Activated gamma-delta T cell (primary cell): ENCODE results near the gene EXOC2.

ENCODE experiments used
- DNase-seq: peaks from one replicate; lab custom pipeline; 2025; lab: John Stamatoyannopoulos, UW

EXOC2 gene

DNA sequence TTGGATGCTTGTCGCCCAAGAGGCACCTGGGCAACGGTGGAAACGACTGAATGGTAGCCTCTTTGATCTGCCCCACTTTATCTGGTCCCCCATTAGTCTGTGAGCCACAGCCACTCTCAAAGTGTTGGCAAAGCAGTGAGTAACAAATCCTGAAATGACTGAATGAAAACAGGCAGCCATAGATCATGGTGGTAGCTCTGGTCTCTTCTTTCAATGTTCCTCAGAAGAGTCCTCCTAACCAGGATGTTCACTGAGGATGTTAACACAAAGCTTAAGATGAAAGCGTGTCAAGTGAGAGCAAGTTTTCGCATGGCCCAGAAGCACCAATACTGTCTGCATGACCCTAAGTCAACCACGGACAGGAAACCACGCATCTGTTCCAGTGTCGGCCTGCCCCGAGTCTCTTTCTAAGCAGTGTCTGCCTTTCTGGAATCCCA, 194.1 kb downstream of the EXOC2 start:
- DNase-seq = no peak

DNA sequence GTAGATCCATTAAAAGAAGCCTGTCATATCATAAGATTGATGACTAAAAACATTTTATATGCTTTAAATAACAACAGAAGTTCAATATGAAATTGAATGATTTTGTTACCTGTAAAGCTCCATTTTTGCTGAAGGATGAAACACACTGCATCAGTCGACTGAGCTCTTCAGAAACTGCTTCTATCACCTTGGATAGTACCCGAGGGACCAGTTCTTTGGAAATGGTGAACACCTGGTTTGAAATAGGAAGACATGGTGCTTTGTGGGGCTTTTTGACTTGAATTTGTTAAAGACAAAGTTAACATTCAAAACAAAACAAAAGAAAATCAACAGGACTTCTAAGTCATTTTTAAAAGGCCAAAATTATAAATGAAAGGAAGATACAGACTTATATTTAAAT, 195.7 kb downstream of the EXOC2 start:
- no peak for DNase-seq

DNA sequence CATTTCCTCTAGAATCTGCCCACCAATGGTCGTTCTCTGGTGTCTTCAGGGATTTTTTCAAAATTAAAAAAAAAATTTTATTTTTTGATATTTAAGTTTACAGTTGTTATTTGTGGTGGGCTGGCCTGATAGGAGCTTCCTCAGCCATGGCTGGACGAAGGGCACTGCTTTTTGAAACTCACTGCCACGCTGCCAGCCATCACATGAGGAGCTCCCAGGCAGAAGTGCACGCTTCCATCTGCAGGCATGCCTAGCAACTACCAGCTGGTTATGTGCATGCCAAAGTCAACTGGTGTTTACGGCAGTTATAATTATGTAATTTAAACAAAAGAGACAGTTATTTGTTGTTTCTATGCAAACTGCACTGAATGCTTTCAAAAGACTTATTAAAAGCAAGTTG, 196.3 kb downstream of the EXOC2 start:
- no peak for DNase-seq

DNA sequence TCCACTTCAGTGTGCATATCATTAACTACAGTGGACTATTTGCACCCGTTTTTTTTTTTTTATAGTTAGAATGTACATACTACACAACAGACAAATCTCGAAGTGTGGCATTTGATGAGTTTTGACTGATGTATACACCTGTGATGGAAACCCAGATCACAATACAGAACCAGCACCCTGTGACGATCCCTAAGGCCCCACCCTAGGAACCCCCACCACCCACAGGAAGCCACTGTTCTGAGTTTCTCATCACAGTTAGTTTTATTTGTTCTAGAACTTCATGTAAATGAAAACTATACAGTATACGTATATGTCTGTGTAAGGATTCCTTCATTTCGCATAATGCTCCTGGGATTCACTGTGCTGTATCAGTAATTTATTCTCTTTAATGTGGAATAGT, 198.5 kb downstream of the EXOC2 start:
- no peak for DNase-seq

DNA sequence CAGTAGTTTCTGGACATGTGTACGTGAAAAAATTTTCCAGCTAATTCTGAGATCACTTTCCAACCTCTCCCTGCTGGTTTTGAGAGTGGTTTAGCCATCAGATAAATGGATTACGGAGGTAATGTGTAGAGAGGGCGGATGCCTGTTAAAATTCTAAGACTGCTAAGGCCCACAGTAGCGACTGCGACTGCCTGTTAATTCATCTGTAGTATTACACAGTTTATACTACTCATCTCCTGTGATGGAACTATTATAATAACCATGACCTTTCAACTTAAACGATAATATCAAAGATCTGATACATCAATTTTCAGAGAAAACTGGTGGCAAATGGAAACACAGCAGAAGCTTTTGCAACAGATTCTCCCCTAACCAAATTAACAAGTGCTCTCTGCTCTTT, 199.1 kb downstream of the EXOC2 start:
- DNase-seq = no peak

DNA sequence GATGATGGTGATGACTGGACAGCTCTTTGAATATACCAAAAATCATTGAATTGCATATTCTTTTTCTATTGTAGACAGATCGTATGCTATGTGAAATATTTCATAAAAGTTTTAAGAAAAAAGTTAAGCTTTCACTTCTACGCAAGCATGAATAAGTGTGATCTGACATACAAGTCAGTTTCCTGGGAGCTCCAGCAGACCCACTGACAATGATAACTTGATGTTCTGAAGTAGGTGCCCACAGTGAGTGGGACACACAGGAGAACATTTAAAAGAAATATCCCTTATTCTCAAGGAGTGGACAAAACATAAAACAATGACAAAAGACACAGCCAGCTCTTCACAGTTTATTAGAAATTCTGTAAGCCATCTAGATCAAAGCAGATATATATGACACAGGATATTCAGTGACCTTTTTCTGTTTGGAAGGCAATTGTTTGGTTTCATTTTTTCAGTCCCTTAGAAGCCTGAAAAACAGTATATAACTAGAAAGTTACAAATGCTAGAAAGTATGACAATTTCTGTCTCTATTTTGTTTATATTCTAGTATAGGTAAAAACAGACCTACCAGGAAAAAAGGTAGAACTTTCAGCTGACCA, 200.0 kb downstream of the EXOC2 start:
- DNase-seq = no peak

DNA sequence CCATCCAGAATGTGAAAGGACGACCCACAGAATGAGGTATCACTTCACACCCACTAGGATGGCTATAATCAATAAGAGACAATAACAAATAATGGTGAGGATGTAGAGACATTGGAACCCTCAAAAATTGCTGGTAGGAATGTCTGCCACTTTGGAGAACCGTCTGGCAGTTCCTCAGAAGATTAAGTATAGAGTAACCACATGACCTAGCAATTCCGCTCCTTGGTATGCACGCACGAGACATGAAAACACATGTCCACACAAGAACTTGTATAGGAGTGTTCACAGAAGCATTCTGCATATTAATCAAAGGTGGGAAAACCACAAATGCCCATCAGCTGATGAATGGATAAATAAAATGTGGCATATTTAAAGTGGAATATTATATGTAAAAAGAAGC, 200.8 kb downstream of the EXOC2 start:
- no peak for DNase-seq

DNA sequence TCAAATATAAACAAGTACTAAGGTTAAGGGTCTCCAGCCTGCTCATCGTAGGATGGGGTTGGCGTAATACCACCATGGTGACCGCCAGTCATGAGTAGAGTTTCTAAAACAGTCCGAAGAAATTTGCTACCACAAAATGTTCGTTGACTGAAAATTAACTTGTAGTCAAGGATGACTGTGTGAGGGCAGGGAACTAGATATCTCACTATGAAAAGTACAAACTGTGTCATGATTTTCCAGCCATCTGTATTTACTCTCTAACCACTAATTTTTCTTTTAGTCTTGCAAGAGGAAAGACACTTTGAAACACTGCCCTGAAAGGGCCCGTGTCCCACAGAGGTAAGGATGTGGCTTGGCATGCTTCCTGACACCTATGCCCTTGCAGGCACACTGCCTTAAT, 201.7 kb downstream of the EXOC2 start:
- DNase-seq = no peak

DNA sequence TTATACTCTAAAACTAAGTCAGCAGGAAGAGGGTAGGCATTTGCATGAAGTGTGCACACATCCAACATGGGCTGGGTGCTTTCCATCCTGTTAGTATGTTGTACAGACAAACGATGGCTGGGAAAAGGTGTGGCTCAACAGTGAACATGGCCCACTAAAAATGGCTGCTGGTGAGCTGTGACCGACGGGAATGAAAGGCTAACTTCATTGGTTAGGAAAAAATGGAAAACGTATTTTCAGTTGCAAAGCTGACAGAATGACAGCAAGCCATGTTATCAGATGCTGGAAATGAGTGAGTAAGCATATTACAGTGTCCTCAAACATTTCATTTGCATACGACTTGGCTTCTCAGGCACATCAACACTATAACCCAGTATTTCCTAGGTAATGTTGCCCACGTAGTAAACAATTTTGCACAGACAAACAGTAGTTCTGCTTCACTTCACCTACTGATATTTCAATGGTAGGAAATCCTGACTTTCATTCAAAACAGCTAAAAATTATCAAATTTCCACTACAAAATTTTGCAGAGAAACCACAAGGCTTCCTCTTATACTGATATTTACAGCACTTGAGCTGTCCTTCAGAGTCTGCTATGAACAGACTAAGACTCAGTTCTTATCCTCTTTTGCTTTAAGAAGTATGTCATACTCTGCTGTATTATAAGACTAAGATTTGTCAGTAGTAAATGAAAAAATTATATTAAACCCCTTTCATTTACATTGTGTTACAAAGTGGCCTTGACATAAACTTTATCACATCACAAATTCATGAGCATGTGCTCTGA, 202.5 kb downstream of the EXOC2 start:
- DNase-seq = no peak

DNA sequence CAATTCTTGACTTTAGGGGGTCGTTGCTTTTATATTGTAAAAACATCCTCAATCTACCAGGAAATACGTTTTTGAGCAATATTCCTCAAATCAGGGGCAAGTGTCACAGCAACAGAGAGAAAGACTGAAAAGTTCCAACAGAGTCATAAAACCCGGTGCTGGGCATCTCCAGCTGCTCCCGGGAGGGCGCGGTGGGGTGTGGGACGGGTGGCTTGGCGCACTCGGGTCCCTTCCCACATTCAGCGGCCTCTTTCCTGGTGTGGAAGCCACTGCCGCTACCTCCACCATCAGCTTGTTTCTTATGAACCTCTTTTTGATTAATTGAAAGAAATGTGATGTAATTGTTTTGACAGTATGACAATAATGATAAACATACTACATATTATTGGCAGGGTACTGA, 203.2 kb downstream of the EXOC2 start:
- DNase-seq = no peak

DNA sequence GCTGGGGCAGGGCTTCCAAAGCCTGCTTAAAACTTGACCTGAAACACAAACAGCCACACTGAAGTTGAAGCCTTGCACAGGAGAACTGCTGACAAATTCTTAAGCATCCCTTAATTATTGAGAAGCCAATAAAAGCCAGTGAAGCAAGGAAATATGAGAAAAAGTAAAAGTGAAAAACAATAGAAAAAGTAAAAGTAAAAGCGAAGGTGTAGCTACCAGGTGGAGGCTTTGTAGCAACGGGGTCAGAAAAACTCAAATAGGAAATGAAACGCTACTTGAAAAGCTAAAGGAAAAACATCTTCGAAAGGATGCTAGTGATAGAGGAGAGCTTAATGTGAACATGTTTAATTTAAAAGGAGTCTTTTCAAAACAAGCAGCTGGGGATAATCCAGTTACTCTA, 203.9 kb downstream of the EXOC2 start:
- DNase-seq = no peak

DNA sequence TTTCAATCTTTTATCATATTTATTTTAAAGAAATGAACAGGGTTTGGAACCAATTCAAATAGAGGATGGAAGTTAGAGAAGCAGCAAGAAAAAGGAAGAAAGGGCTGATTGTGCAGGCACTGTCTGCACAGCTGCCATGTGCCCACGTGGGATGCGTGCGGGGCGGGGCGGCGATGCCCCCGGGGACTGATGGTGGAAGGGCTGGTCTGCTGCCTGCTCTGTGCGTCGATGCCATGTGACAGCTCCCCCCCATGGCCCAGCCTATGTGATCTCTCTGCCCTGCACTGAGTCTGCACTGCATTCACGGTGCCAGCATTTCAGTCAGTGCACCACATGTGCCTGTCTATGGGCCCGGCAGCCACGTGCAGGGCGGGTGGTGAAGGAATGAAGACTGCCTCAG, 205.0 kb downstream of the EXOC2 start:
- no peak for DNase-seq

DNA sequence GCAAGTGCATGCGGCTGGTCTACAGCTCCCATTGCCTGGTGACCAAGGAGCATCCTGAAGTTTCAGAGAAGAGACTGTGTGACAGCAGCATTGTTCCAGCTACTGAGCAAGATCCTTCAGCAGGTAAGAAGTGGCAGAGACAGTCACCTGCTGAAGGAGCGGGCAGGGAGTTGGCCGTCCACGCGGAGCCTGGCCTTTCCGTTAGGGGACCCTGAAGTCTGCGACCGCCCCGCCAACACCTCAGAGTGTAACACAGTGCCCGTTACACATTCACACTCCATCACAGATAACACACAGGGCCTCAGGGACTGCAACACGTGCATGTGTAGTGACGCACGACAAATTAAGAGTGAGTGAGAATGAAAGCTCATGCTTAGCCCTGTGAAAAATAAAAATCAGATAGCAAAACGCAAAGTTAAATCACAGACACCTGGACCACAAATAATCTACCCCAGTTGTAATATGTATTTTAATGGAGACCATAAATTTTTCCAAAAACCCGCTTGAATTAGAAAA, 207.2 kb downstream of the EXOC2 start:
- DNase-seq = no peak

DNA sequence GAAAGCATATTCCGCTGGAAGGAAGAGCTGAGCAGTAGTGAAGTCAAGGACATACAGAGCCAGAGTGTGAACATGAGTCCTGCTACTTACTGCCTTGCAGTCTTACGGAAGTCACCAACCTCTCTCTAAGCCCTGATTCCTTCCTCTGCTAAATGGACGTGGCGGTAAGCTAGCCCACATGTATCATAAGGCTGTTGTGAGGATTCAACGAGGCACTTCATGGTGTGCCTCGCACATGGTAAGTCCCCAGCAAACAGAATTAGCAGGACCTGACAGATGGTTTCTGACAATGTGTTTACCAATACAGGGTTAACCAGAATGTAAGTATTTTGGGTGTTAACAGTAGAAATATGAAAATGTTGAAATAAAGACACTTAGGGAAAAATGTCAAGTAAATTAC, 208.2 kb downstream of the EXOC2 start:
- DNase-seq = no peak

DNA sequence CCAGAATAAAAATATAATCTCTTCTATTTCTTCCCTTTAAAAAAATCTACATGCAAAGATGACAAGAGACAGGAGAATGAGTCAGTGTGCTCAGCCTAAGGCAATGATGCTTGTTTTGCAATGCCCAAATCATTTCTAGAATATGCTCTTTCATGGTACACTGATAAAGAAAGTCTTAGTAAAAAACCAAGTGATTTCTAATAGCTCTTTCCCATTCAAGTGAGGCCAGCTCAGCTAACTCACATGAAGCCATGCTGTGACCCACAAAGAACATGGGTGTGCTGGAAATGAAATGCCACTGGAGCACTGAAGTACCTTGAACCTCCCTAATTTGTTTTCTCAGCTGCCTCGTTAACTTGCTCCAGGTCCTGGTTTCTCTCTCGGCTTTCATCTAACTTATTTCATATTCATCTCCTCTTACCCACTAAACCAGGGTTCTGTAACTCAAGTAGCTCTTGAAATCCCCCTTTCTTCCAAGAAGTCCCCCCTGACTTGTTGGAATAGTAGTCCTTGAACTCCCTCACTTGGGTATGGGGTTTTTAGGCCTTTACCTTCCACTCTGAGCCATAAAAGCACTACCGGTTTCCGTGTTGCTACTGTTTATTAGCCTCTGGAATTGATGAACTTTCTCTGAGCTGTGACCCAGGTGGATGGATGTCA, 208.7 kb downstream of the EXOC2 start:
- DNase-seq = no peak

DNA sequence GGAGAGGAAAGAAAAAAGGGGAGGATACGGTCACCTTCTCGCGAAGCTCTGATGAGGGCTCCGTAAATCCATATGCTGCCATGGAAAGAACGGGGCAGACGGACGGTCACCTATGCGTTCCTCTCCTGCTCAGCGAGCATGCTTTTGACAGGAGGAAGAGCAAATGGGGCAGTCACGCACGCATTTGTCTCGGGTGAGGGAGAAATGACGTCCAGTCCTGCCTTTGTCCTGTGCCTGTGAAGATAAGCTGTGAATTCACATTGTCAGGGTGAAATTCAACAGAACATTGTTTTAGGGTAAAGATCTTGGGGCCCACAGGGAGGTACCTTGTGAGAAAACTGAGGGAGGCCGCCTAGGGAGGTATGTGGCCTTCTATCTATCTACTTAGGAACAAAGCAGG, 217.6 kb downstream of the EXOC2 start:
- no peak for DNase-seq

DNA sequence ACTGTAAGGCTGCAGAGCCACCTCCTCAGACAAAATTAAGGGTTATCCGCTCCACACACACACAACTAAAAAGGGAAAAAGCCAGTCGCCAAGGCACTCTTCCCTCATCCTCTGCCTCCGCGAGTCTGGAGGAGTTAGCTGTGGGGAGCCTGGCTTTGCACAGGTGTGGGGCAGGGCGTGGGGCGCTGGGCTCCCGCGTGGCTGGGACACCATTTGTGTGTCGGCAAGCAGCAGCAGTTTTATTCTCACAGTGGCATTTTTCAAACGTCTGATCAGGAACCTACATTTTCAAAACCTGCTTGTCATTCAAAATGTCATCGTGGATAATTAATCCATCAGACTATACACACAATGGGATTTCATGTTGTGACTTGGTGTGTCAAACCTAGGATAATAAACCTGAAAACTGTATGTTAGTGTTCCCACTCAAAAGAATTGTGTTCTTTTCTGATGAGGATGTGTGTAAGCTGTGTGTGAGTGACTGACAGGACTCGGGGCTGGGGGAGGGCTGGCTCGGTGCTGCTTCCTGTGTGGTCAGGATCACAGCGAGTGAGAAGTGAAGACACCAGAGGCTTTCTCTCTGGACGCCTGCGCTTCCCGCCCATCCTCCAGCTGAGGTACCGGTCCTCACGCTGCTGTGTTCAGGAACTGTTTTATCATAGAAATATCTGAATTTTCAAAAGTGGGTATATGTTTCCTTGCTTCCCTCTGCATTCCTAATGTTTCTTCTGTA, 218.3 kb downstream of the EXOC2 start:
- DNase-seq = peak; percentile 44

DNA sequence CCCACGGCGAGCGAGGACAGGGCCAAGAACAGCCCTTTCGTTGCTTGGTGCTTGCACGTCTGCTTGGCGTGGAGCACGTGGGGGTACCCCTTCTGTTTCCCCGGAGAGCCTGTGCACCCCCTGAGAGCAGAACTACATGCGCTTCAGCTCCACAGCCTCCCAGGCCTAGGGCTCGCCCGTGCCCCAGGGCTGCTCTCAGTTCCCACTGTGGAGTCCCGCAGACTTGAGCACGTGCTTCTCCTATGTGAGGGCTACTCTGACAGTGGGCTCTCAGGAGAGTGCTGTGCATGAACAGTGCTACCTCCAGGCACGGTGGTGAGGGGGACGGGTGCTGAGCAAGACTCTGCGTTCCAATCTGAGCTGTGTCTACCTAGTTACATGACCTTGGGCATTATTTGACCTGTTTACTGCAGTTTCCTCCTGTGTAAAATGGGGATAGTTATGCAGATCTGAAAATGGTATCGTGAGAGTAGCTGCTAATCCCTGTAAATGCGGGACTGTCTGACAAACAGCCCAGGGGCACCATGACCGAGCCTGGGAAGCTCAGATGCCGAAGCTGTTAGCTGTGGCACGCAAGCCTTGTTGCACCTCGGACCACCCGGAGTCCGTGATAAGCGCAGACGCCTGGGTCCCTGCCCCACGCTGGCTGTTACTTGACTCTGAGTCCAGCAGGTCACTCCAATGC, 219.0 kb downstream of the EXOC2 start:
- no peak for DNase-seq

DNA sequence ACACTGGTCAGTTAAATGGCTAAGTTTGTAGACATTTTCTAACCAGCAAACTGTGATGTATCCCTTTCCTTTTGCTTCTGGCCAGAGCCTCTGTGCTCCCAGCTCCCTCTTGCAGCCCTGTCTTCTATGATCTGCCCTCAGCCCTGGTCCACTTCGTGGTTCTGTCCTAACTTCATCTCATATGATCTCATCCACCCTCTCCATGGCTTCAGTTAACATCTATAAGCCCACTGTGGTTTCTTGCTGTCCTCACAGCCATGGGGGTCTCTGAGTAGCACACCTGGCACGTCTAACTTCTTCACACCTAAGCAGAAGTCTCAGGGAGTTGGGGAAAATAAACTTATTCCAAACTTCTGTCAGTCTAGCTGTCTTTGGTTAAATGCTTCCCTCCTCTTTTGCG, 219.6 kb downstream of the EXOC2 start:
- DNase-seq = no peak

DNA sequence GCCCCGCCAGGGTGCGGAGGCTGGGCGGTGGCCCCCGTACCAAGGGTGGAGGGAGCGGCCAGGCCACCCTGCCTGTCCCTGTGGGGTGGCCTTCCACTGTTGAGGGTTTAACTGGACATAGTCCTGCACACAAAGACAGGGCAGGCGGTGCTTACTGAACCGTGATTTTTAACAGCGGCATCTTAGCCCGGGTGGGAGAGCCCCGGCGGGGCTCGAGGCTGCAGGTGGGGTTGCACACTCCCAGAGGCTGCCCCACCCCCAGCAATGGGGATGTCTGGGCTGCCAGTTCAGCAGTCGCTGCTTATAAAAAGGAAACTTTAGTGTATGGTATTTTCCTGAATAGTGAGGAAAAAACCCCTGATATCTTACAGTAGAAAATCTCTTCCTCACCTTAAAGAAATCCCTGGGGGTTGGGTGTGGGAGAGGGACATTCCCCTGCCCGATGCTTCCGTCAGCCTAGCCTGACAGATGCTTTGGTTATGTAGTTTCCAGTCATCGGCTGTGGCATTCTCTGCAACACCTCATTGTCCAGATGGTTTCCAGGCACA, 222.0 kb downstream of the EXOC2 start:
- DNase-seq = no peak

DNA sequence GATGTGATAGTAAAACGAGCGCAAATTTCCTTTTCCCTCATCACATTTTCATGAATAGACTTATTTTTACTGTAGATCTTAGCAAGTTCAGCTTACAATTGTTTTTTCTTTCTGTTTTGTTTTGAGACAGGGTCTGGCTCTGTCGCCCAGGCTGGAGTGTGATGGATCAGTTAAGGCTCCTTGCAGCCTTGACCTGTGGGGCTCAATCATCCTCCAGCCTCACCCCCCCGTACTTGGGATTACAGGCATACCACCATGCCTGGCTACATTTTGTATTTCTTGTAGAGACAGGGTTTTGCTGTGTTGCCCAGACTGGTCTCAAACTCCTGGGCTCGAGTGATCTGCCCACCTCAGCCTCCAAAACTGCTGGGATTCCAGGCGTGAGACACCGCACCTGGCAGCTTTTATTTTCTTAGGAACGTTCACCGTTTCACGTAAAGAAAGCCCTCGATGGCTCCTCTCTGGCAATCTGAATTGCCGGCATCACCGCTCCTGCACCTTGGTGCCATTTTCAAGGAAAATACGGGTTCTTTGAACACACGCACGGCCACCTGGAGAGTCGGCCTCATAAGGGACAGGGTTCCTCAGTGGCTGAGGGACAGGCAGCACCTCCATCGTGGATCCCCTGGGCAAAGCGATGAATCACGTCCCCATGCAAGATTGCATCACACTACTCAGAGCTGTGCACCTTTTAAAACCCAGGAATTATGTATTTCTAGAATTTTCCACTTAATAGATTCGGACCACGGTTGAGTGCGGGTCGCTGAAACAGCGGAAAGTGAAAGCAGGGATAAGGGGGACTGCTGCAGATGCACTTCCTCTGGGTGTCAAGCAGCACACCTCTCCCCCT, 222.7 kb downstream of the EXOC2 start:
- DNase-seq = no peak
